CD8-positive, alpha-beta memory T cell (primary cell): ENCODE data around the gene EPHA1. TPM values are rescaled to one million over a fixed set of nuclear protein-coding genes. Genes with fewer than 3 reads are reported as not detected.

Experiments used
- CTCF ChIA-PET: fragments of 350-600 bp; sonication (Branson Sonifier 250); formaldehyde crosslinking; loops from one replicate; lab custom pipeline; 2021; ENCODE audit warnings: antibody characterized with exemption; lab: Charles Lee
- POLR2A ChIA-PET: fragments of 350-600 bp; sonication (Branson Sonifier 250); formaldehyde crosslinking; loops from one replicate; lab custom pipeline; 2021; ENCODE audit warnings: antibody characterized with exemption; lab: Charles Lee
- DNase-seq, 5 donors: peaks; one replicate each; pipeline versions ENCODE4 v3.0.0 to v3.0.0-alpha.2; 2020 to 2022; ENCODE audit warnings: mixed read lengths in 1 of 5
- H3K27ac ChIP-seq: one replicate; pipeline ENCODE4 v1.7.0; 2013; ENCODE audit warnings: low read depth, mild to moderate bottlenecking, low read length, moderate library complexity
- H3K27me3 ChIP-seq: 2 replicates; pipeline ENCODE4 v1.7.0; 2013; ENCODE audit warnings: low read length, mild to moderate bottlenecking; ENCODE audit not compliant: insufficient read depth, poor library complexity, severe bottlenecking
- H3K36me3 ChIP-seq: 2 replicates; pipeline ENCODE4 v1.7.0; 2013; ENCODE audit warnings: mild to moderate bottlenecking, low read length, moderate library complexity; ENCODE audit not compliant: insufficient read depth
- H3K4me1 ChIP-seq: 2 replicates; pipeline ENCODE4 v1.7.0; 2013; ENCODE audit warnings: mild to moderate bottlenecking, low read length, moderate library complexity; ENCODE audit not compliant: insufficient read depth
- H3K4me3 ChIP-seq: 2 replicates; pipeline ENCODE4 v1.7.0; 2013; ENCODE audit warnings: mild to moderate bottlenecking, low read length
- H3K9me3 ChIP-seq: 2 replicates; pipeline ENCODE4 v1.7.0; 2013; ENCODE audit warnings: mild to moderate bottlenecking, low read length
- H3K27ac Mint-ChIP-seq, 8 donors: one replicate each; pipeline ENCODE4 v1.8.0; 2020 to 2021; ENCODE audit warnings: mixed read lengths in 8 of 8, mild to moderate bottlenecking in 6 of 8, inconsistent platforms in 3 of 8, moderate library complexity in 3 of 8
- H3K27me3 Mint-ChIP-seq, 2 donors: one replicate each; pipeline ENCODE4 v1.8.0; 2020 to 2021; ENCODE audit warnings: mixed read lengths in 2 of 2, mild to moderate bottlenecking in 1 of 2, moderate library complexity in 1 of 2
- H3K36me3 Mint-ChIP-seq, 3 donors: one replicate each; pipeline ENCODE4 v1.8.0; 2020 to 2021; ENCODE audit warnings: mixed read lengths in 3 of 3, inconsistent platforms in 1 of 3, mild to moderate bottlenecking in 1 of 3
- H3K4me1 Mint-ChIP-seq, 3 donors: one replicate each; pipeline ENCODE4 v1.8.0; 2020 to 2021; ENCODE audit warnings: mixed read lengths in 3 of 3, inconsistent platforms in 1 of 3, mild to moderate bottlenecking in 1 of 3
- H3K4me3 Mint-ChIP-seq, 7 donors: one replicate each; pipeline ENCODE4 v1.8.0; 2020 to 2021; ENCODE audit warnings: mixed read lengths in 7 of 7, mild to moderate bottlenecking in 6 of 7, moderate library complexity in 4 of 7, inconsistent platforms in 2 of 7
- H3K9me3 Mint-ChIP-seq, 5 donors: one replicate each; pipeline ENCODE4 v1.8.0; 2020 to 2022; ENCODE audit warnings: mixed read lengths in 5 of 5, mild to moderate bottlenecking in 3 of 5, moderate library complexity in 2 of 5, inconsistent platforms in 1 of 5
- polyA plus RNA-seq: library from polyadenylated mRNA; unstranded; fragments of 300-500 nt; fragmentation: Illumina TruSeq; gene quantifications from one replicate; pipeline ENCODE4 v1.2.3, GENCODE V29; 2021
- total RNA-seq, 2 experiments: library from RNA; stranded (reverse); gene quantifications; one replicate each; pipeline ENCODE4 v1.2.3, GENCODE V29; 2021

The EPHA1 gene
- total and polyA plus RNA-seq, 3 experiments from 2014 or later = 2.8 to 4.6 (median 3.1) TPM

GRCh38 chr7:143355450-143356385 lies 52.9 kb downstream of the EPHA1 start:
- peak overlapping the region in 1 of 8 donors; percentile 60 for H3K27ac Mint-ChIP-seq
- no peaks in the 10 kb centered on the region for H3K36me3 Mint-ChIP-seq
- no peaks in the 10 kb centered on the region for H3K9me3 Mint-ChIP-seq
- no peak overlapping the region for H3K27ac ChIP-seq
- H3K9me3 ChIP-seq = no peaks in the 10 kb centered on the region
- no peaks in the 10 kb centered on the region for H3K4me1 ChIP-seq
- no peak overlapping the region for H3K4me3 ChIP-seq
- ChIA-PET POLR2A (interaction anchor here (1.0 kb wide), 1 partner anchor 20 kb away, joined by 4 read pairs; no protein-coding TSS in a partner anchor), CTCF (interaction anchor here (1.0 to 3.1 kb wide), 6 partner anchors 10 to 115 kb away, joined by 3 to 11 read pairs (median 5); partner anchors contain the start of gene ZYX)
- peaks cover 3 to 10% (median 5%) of the 10 kb centered on the region in 3 donors for H3K4me1 Mint-ChIP-seq
- no peak overlapping the region for H3K4me3 Mint-ChIP-seq
- no peaks in the 10 kb centered on the region for H3K27me3 ChIP-seq
- H3K36me3 ChIP-seq = no peaks in the 10 kb centered on the region
- no peak for DNase-seq
- H3K27me3 Mint-ChIP-seq = peaks cover 5 to 6% of the 10 kb centered on the region in 2 donors

- Histone ChIP-seq H3K27me3 (no peaks in the 10 kb centered on the region), H3K4me1 (no peaks in the 10 kb centered on the region), H3K4me3 (no peak overlapping the region), H3K36me3 (no peaks in the 10 kb centered on the region), H3K27ac (no peak overlapping the region), H3K9me3 (no peaks in the 10 kb centered on the region)
- peaks cover 0 to 5% (median 0%) of the 10 kb centered on the region in 3 donors for H3K4me1 Mint-ChIP-seq
- no peak for DNase-seq
- POLR2A ChIA-PET = interaction anchor here (1.0 kb wide), 1 partner anchor 21 kb away, joined by 4 read pairs; no protein-coding TSS in a partner anchor
- H3K36me3 Mint-ChIP-seq = no peaks in the 10 kb centered on the region
- CTCF ChIA-PET = interaction anchor here (1.0 to 2.4 kb wide), 4 partner anchors 10 to 115 kb away, joined by 3 to 9 read pairs (median 5); no protein-coding TSS in a partner anchor
- no peak overlapping the region for H3K4me3 Mint-ChIP-seq
- no peaks in the 10 kb centered on the region for H3K9me3 Mint-ChIP-seq
- peak overlapping the region in 1 of 8 donors; percentile 60 for H3K27ac Mint-ChIP-seq
- H3K27me3 Mint-ChIP-seq = peaks cover 3 to 5% of the 10 kb centered on the region in 2 donors
Observed at GRCh38 chr7:143354965-143355364, 53.7 kb downstream of the EPHA1 start.

- H3K4me1 Mint-ChIP-seq = peaks cover 0 to 5% (median 0%) of the 10 kb centered on the region in 3 donors
- DNase-seq = no peak
- H3K9me3 Mint-ChIP-seq = no peaks in the 10 kb centered on the region
- POLR2A ChIA-PET = no interaction called here
- no peak overlapping the region for H3K27ac Mint-ChIP-seq
- no peak overlapping the region for H3K4me3 Mint-ChIP-seq
- no peaks in the 10 kb centered on the region for H3K9me3 ChIP-seq
- no peak overlapping the region for H3K27ac ChIP-seq
- no peaks in the 10 kb centered on the region for H3K36me3 Mint-ChIP-seq
- no peaks in the 10 kb centered on the region for H3K4me1 ChIP-seq
- no peak overlapping the region for H3K4me3 ChIP-seq
- H3K36me3 ChIP-seq = no peaks in the 10 kb centered on the region
- peaks cover 3 to 5% of the 10 kb centered on the region in 2 donors for H3K27me3 Mint-ChIP-seq
- CTCF ChIA-PET = no interaction called here
- H3K27me3 ChIP-seq = no peaks in the 10 kb centered on the region
Observed at GRCh38 chr7:143354376-143354775, 54.3 kb downstream of the EPHA1 start.

GRCh38 chr7:143352531-143353002 lies 56.1 kb downstream of the EPHA1 start:
- Histone ChIP-seq H3K27ac (no peak overlapping the region), H3K36me3 (no peaks in the 10 kb centered on the region), H3K9me3 (no peaks in the 10 kb centered on the region), H3K4me3 (no peak overlapping the region), H3K27me3 (no peaks in the 10 kb centered on the region), H3K4me1 (no peaks in the 10 kb centered on the region)
- CTCF ChIA-PET = no interaction called here
- peak overlapping the region in 1 of 8 donors; percentile 68 for H3K27ac Mint-ChIP-seq
- H3K36me3 Mint-ChIP-seq = no peaks in the 10 kb centered on the region
- no peak overlapping the region for H3K4me3 Mint-ChIP-seq
- peaks cover 0 to 5% (median 0%) of the 10 kb centered on the region in 3 donors for H3K4me1 Mint-ChIP-seq
- POLR2A ChIA-PET = no interaction called here
- H3K27me3 Mint-ChIP-seq = peaks cover 3 to 5% of the 10 kb centered on the region in 2 donors
- no peaks in the 10 kb centered on the region for H3K9me3 Mint-ChIP-seq
- no peak for DNase-seq

GRCh38 chr7:143351574-143351973 lies 57.1 kb downstream of the EPHA1 start:
- no peaks in the 10 kb centered on the region for H3K36me3 ChIP-seq
- H3K9me3 ChIP-seq = no peaks in the 10 kb centered on the region
- DNase-seq = no peak
- no peaks in the 10 kb centered on the region for H3K4me1 ChIP-seq
- Mint-ChIP-seq H3K4me1 (peaks cover 0 to 5% (median 0%) of the 10 kb centered on the region in 3 donors), H3K4me3 (no peak overlapping the region), H3K27ac (no peak overlapping the region), H3K27me3 (peaks cover 3 to 5% of the 10 kb centered on the region in 2 donors), H3K36me3 (no peaks in the 10 kb centered on the region), H3K9me3 (no peaks in the 10 kb centered on the region)
- H3K4me3 ChIP-seq = no peak overlapping the region
- no peak overlapping the region for H3K27ac ChIP-seq
- ChIA-PET CTCF (interaction anchor here (1.0 to 1.4 kb wide), 3 partner anchors 28 to 111 kb away, joined by 3 to 4 read pairs (median 4); no protein-coding TSS in a partner anchor), POLR2A (no interaction called here)
- H3K27me3 ChIP-seq = no peaks in the 10 kb centered on the region

- no peak for DNase-seq
- Mint-ChIP-seq H3K4me1 (peaks cover 0 to 5% (median 0%) of the 10 kb centered on the region in 3 donors), H3K36me3 (no peaks in the 10 kb centered on the region), H3K27ac (no peak overlapping the region), H3K27me3 (peaks cover 4 to 5% of the 10 kb centered on the region in 2 donors), H3K4me3 (no peak overlapping the region), H3K9me3 (no peaks in the 10 kb centered on the region)
- H3K9me3 ChIP-seq = no peaks in the 10 kb centered on the region
- ChIA-PET POLR2A (no interaction called here), CTCF (interaction anchor here (1.0 to 1.4 kb wide), 3 partner anchors 29 to 110 kb away, joined by 3 to 4 read pairs (median 4); no protein-coding TSS in a partner anchor)
- no peak overlapping the region for H3K4me3 ChIP-seq
- no peak overlapping the region for H3K27ac ChIP-seq
- H3K36me3 ChIP-seq = no peaks in the 10 kb centered on the region
- no peaks in the 10 kb centered on the region for H3K4me1 ChIP-seq
- no peaks in the 10 kb centered on the region for H3K27me3 ChIP-seq
Observed at GRCh38 chr7:143351060-143351459, 57.6 kb downstream of the EPHA1 start.

GRCh38 chr7:143347950-143348349 lies 60.7 kb downstream of the EPHA1 start:
- Mint-ChIP-seq H3K4me1 (peaks cover 7 to 10% (median 9%) of the 10 kb centered on the region in 3 donors), H3K36me3 (no peaks in the 10 kb centered on the region), H3K27ac (peak overlapping the region in 1 of 8 donors; percentile 5), H3K4me3 (no peak overlapping the region), H3K27me3 (peaks cover 3 to 9% of the 10 kb centered on the region in 2 donors), H3K9me3 (no peaks in the 10 kb centered on the region)
- Histone ChIP-seq H3K36me3 (no peaks in the 10 kb centered on the region), H3K27me3 (no peaks in the 10 kb centered on the region), H3K9me3 (no peaks in the 10 kb centered on the region), H3K27ac (no peak overlapping the region), H3K4me3 (no peak overlapping the region), H3K4me1 (peaks cover 8% of the 10 kb centered on the region)
- DNase-seq = no peak
- POLR2A ChIA-PET = interaction anchor here (0.6 kb wide), 1 partner anchor 23 kb away, joined by 14 read pairs; no protein-coding TSS in a partner anchor
- CTCF ChIA-PET = interaction anchor here (0.8 to 1.3 kb wide), 3 partner anchors 9 to 107 kb away, joined by 3 to 8 read pairs (median 4); no protein-coding TSS in a partner anchor
